ENCODE measurements around the gene TOPAZ1. TPM values are rescaled to one million over a fixed set of nuclear protein-coding genes. Genes with fewer than 3 reads are reported as not detected.

The TOPAZ1 gene
- total and polyA plus RNA-seq, 2 of the 13 experiments (the other 11 are each of a cell fraction or from before 2014, with no cell fraction given): not detected

DNA sequence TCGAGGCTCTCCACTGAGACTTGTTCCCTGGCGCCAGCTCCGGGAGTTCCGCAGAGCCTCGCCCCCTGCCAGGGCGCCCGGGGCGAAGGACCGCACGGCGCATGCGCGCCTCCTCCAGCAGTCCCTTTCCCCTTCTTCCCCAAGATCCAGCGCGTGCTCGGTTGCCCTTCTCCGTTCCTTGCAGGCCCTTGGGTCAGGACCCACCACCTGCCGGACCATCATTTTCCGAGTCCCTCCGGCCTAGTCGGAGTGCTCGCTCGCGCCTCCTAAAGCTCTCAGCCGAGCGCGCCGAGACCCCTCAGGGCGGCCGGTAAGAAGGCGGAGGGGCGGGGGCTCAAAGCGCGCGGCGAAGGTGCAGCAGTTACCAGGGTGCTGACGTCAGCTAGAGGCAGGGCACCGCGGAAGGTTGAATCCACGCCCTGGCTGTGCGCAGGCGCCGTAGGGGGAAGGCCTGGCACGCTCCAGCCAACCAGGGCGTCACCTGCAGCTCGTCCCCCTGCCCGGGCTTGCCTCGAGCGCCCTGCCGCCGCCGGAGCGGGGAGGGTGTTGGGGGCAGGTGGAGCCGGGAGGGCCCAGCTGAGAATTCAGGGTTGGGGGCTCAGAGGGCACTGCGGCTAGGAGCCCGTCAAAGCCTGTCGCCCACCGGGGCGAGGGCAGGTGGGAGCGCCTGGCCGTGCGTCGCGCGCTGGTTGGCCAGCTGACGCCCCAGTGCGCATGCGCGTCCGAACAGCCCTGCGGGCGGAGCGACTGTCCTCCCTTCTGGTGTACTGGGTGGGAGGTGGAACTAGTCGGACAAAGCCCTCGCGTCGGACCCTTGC, 96.5 kb downstream of the TOPAZ1 start, which contains the start of gene TCAIM (continued):
- TF ChIP-seq ZNF740 (CRISPR knock-in tag; IDR thresholded peaks at IDR 0.05): peak; percentile 70; the same call in 1 of the 2 replicates
- TF ChIP-seq HDAC1 (CRISPR knock-in tag; IDR thresholded peaks at IDR 0.05): peak; percentile 78
- TF ChIP-seq HIVEP1 (CRISPR knock-in tag; IDR thresholded peaks at IDR 0.05): peak; percentile 97
- peak; percentile 85 for TF ChIP-seq ZSCAN20 (CRISPR knock-in tag; IDR thresholded peaks at IDR 0.05; ENCODE audit: borderline replicate concordance)
- no peak; the same call in 1 of the 2 replicates for TF ChIP-seq MAF1 (CRISPR knock-in tag; IDR thresholded peaks at IDR 0.05; ENCODE audit: borderline replicate concordance)
- TF ChIP-seq ZSCAN25 (CRISPR knock-in tag; IDR thresholded peaks at IDR 0.05): peak; percentile 61; the same call in 1 of the 2 replicates
- TF ChIP-seq ZNF331 (CRISPR knock-in tag; IDR thresholded peaks at IDR 0.05): peak; percentile 66; the same call in 1 of the 2 replicates
- TF ChIP-seq MAFG (CRISPR knock-in tag; IDR thresholded peaks at IDR 0.05): no peak
- peak; percentile 69; the same call in 1 of the 2 replicates for TF ChIP-seq ARNTL (CRISPR knock-in tag; IDR thresholded peaks at IDR 0.05)
- no peak for TF ChIP-seq SMC3 (IDR thresholded peaks at IDR 0.05; ENCODE audit: low read length)
- no peak for TF ChIP-seq HNRNPH1 (optimal IDR thresholded peaks at IDR 0.05; ENCODE audit: low read depth, low read length)
- TF ChIP-seq NFATC3 (CRISPR knock-in tag; IDR thresholded peaks at IDR 0.05): peak; percentile 93
- peak; percentile 48; the same call in 1 of the 2 replicates for TF ChIP-seq SNAPC5 (CRISPR knock-in tag; IDR thresholded peaks at IDR 0.05; ENCODE audit: borderline replicate concordance)
- TF ChIP-seq ZNF350 (CRISPR knock-in tag; IDR thresholded peaks at IDR 0.05; ENCODE audit: borderline replicate concordance, low read depth): peak; percentile 98
- peak; percentile 52 for TF ChIP-seq ZNF20 (CRISPR knock-in tag; IDR thresholded peaks at IDR 0.05)
- TF ChIP-seq, protein P1, sequence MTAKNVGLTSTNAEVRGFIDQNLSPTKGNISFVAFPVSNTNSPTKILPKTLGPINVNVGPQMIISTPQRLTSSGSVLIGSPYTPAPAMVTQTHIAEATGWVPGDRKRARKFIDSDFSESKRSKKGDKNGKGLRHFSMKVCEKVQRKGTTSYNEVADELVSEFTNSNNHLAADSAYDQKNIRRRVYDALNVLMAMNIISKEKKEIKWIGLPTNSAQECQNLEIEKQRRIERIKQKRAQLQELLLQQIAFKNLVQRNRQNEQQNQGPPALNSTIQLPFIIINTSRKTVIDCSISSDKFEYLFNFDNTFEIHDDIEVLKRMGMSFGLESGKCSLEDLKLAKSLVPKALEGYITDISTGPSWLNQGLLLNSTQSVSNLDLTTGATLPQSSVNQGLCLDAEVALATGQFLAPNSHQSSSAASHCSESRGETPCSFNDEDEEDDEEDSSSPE (CRISPR knock-in tag; IDR thresholded peaks at IDR 0.05): peak; percentile 91
- TF ChIP-seq TRIM24 (CRISPR knock-in tag; IDR thresholded peaks at IDR 0.05): no peak
- peak; percentile 65 for TF ChIP-seq RXRB (CRISPR knock-in tag; IDR thresholded peaks at IDR 0.05; ENCODE audit: borderline replicate concordance)
- peak; percentile 90 for TF ChIP-seq ZNF83 (CRISPR knock-in tag; IDR thresholded peaks at IDR 0.05; ENCODE audit: borderline replicate concordance)
- no peak for TF ChIP-seq GTF2F1 (IDR thresholded peaks at IDR 0.05; ENCODE audit: low read length)
- no peak for TF ChIP-seq RFX1 (IDR thresholded peaks at IDR 0.05)
- 0 out of 2 replicates have a peak, but pooled peaks have one; percentile 33 for TF ChIP-seq ZNF629 (CRISPR knock-in tag; conservative IDR thresholded peaks at IDR 0.05)
- TF ChIP-seq ZNF136 (CRISPR knock-in tag; IDR thresholded peaks at IDR 0.05; ENCODE audit: low read depth): peak; percentile 95
- TF ChIP-seq ZNF672 (CRISPR knock-in tag; IDR thresholded peaks at IDR 0.05): peak; percentile 87; the same call in 1 of the 2 replicates
- no peak for TF ChIP-seq KAT2B (IDR thresholded peaks at IDR 0.05; ENCODE audit: borderline replicate concordance, low read depth, low read length)
- no peak for TF ChIP-seq ZNF24 (IDR thresholded peaks at IDR 0.05)
- TF ChIP-seq, protein P2, sequence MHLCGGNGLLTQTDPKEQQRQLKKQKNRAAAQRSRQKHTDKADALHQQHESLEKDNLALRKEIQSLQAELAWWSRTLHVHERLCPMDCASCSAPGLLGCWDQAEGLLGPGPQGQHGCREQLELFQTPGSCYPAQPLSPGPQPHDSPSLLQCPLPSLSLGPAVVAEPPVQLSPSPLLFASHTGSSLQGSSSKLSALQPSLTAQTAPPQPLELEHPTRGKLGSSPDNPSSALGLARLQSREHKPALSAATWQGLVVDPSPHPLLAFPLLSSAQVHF (CRISPR knock-in tag; IDR thresholded peaks at IDR 0.05): peak; percentile 99
- TF ChIP-seq ZNF619 (CRISPR knock-in tag; IDR thresholded peaks at IDR 0.05): peak; percentile 94; the same call in 1 of the 2 replicates

Data from HepG2 (cell line).